ENCODE results near the gene EMC6. TPM values are rescaled to one million over a fixed set of nuclear protein-coding genes. Genes with fewer than 3 reads are reported as not detected.

The EMC6 gene
- total RNA-seq, 4 donors from 2014 or later, result 12.6 to 28.1 (median 21.0) TPM

GRCh38 chr17:3630781-3631180, 37.8 kb upstream of the EMC6 start:
- no peak for DNase-seq

GRCh38 chr17:3632287-3632686, 36.3 kb upstream of the EMC6 start:
- Histone ChIP-seq H3K27me3 (no peaks in the 10 kb centered on the region), H3K9me3 (no peaks in the 10 kb centered on the region), H3K27ac (no peak overlapping the region), H3K4me1 (peaks cover 4 to 21% (median 4%) of the 10 kb centered on the region in 4 donors), H3K4me3 (no peak overlapping the region), H3K36me3 (peaks cover 0 to 48% (median 0%) of the 10 kb centered on the region in 3 donors)
- no peak for TF ChIP-seq CTCF (IDR thresholded peaks at IDR 0.05)
- TF ChIP-seq POLR2A (IDR thresholded peaks at IDR 0.05), result no peak
- DNase-seq, result no peak

More at GRCh38 chr17:3630781-3631180, 37.8 kb upstream of the EMC6 start:
- TF ChIP-seq CTCF (IDR thresholded peaks at IDR 0.05), result no peak
- TF ChIP-seq POLR2A (IDR thresholded peaks at IDR 0.05), result no peak
- Histone ChIP-seq H3K27me3 (no peaks in the 10 kb centered on the region), H3K9me3 (no peaks in the 10 kb centered on the region), H3K27ac (no peak overlapping the region), H3K36me3 (peaks cover 0 to 63% (median 0%) of the 10 kb centered on the region in 3 donors), H3K4me3 (no peak overlapping the region), H3K4me1 (peaks cover 4 to 18% (median 4%) of the 10 kb centered on the region in 4 donors)

GRCh38 chr17:3635474-3636153, 33.0 kb upstream of the EMC6 start:
- DNase-seq, result peak in 2 of 3 donors; percentile 76 to 80
- Histone ChIP-seq H3K27ac (peak overlapping the region; percentile 89 to 97 (median 96)), H3K4me3 (peak overlapping the region; percentile 76 to 97 (median 88)), H3K27me3 (no peaks in the 10 kb centered on the region), H3K9me3 (no peaks in the 10 kb centered on the region), H3K4me1 (peaks cover 4 to 26% (median 4%) of the 10 kb centered on the region in 4 donors), H3K36me3 (peaks cover 0 to 17% (median 0%) of the 10 kb centered on the region in 3 donors)
- TF ChIP-seq CTCF (IDR thresholded peaks at IDR 0.05) (peak in 1 of 6 experiments; percentile 4), POLR2A (IDR thresholded peaks at IDR 0.05) (no peak)

GRCh38 chr17:3636154-3636907, 32.3 kb upstream of the EMC6 start, which contains the start of the genes CTNS and SHPK:
Gene CTNS, plus strand, starts transcription at chr17:3636760. Its CDS starts 3,447 bp downstream, at chr17:3640207.
Gene SHPK, minus strand, starts transcription at chr17:3636250. Its CDS starts 31 bp downstream, at chr17:3636219.
- peaks cover 0 to 17% (median 0%) of the 10 kb centered on the region in 3 donors for H3K36me3 ChIP-seq
- no peaks in the 10 kb centered on the region for H3K27me3 ChIP-seq
- peak within 1 kb of the TSS; percentile 76 to 97 (median 88) for H3K4me3 ChIP-seq
- peaks cover 4 to 26% (median 4%) of the 10 kb centered on the region in 4 donors for H3K4me1 ChIP-seq
- DNase-seq, result peak; percentile 96 to 98 (median 97)
- TF ChIP-seq POLR2A (IDR thresholded peaks at IDR 0.05) (peak; percentile 61 to 73), CTCF (IDR thresholded peaks at IDR 0.05) (no peak)
- no peaks in the 10 kb centered on the region for H3K9me3 ChIP-seq
- H3K27ac ChIP-seq, result peak within 1 kb of the TSS; percentile 89 to 97 (median 96)

GRCh38 chr17:3636908-3637373, 31.7 kb upstream of the EMC6 start:
- peak overlapping the region; percentile 76 to 97 (median 88) for H3K4me3 ChIP-seq
- peak overlapping the region; percentile 89 to 97 (median 96) for H3K27ac ChIP-seq
- DNase-seq, result no peak
- H3K9me3 ChIP-seq, result no peaks in the 10 kb centered on the region
- TF ChIP-seq CTCF (IDR thresholded peaks at IDR 0.05) (no peak), POLR2A (IDR thresholded peaks at IDR 0.05) (no peak)
- peaks cover 0 to 11% (median 0%) of the 10 kb centered on the region in 3 donors for H3K36me3 ChIP-seq
- H3K27me3 ChIP-seq, result no peaks in the 10 kb centered on the region
- peaks cover 4 to 26% (median 4%) of the 10 kb centered on the region in 4 donors for H3K4me1 ChIP-seq
